Stimulated activated CD8-positive, alpha-beta memory T cell treated with anti-CD3 and anti-CD28 coated beads, Interleukin-15, amount 100 ng/mL, for 4 hours (primary cell): Measurements from ENCODE around the gene HRH2.
"Not testable (repeated sequence)": the region's sequence is repeated elsewhere in the genome, so short reads cannot be mapped to it uniquely, and the experiment has no call there.

Experiments
- DNase-seq, 2 donors: peaks; one replicate each; pipeline ENCODE4 v3.0.0-alpha.2; 2020; ENCODE audit warnings: low read depth in 2 of 2

The HRH2 gene

GRCh38 chr5:175646251-175646650, 11.6 kb upstream of the HRH2 start:
- no peak for DNase-seq

- no peak for DNase-seq
Observed at GRCh38 chr5:175649967-175650366, 7.9 kb upstream of the HRH2 start.

- DNase-seq, result not testable (repeated sequence)
Observed at GRCh38 chr5:175650430-175651205, 7.3 kb upstream of the HRH2 start.

GRCh38 chr5:175652741-175653663, 4.9 kb upstream of the HRH2 start:
- peak; percentile 38 to 71 for DNase-seq

GRCh38 chr5:175653763-175654162, 4.1 kb upstream of the HRH2 start:
- DNase-seq, result no peak

- no peak for DNase-seq
Observed at GRCh38 chr5:175654339-175654738, 3.5 kb upstream of the HRH2 start.

- no peak for DNase-seq
Observed at GRCh38 chr5:175654807-175655206, 3.1 kb upstream of the HRH2 start.

GRCh38 chr5:175655411-175655810, 2.5 kb upstream of the HRH2 start:
- no peak for DNase-seq

GRCh38 chr5:175656966-175657365, 905 bp upstream of the HRH2 start:
- no peak for DNase-seq

GRCh38 chr5:175658299-175659145, 651 bp downstream of the HRH2 start:
- DNase-seq, result no peak

- DNase-seq, result no peak
Observed at GRCh38 chr5:175659546-175660253, 1.8 kb downstream of the HRH2 start.

GRCh38 chr5:175663186-175664184, 5.6 kb downstream of the HRH2 start:
- no peak for DNase-seq

GRCh38 chr5:175664723-175665122, 6.9 kb downstream of the HRH2 start:
- no peak for DNase-seq

- no peak for DNase-seq
Observed at GRCh38 chr5:175666216-175666615, 8.3 kb downstream of the HRH2 start.

- no peak for DNase-seq
Observed at GRCh38 chr5:175668006-175668405, 10.1 kb downstream of the HRH2 start.

GRCh38 chr5:175670372-175670771, 12.5 kb downstream of the HRH2 start:
- DNase-seq, result no peak

- no peak for DNase-seq
Observed at GRCh38 chr5:175671013-175671412, 13.1 kb downstream of the HRH2 start.

- no peak for DNase-seq
Observed at GRCh38 chr5:175672976-175673648, 15.2 kb downstream of the HRH2 start.

GRCh38 chr5:175674731-175675346, 17.0 kb downstream of the HRH2 start:
- no peak for DNase-seq
